Neuronal stem cell (in vitro differentiated cells): ENCODE measurements around the gene PPM1B.
A peak's percentile ranks its signal among the peaks of the same experiment; 100 is the strongest.

Experiments
- DNase-seq: peaks from one replicate; pipeline ENCODE4 v3.0.0-alpha.2; 2013; ENCODE audit warnings: low spot score
- H2AFZ ChIP-seq: one replicate; pipeline ENCODE4 v1.6.1; 2013; ENCODE audit warnings: mild to moderate bottlenecking, low read length, inconsistent platforms
- H2AK5ac ChIP-seq: 2 replicates; pipeline ENCODE4 v1.6.1; 2013; ENCODE audit warnings: low read depth, mild to moderate bottlenecking, inconsistent platforms, low read length, moderate library complexity, mixed read lengths
- H2BK120ac ChIP-seq: 2 replicates; pipeline ENCODE4 v1.6.1; 2013; ENCODE audit warnings: low read depth, mild to moderate bottlenecking, inconsistent platforms, low read length, moderate library complexity, mixed read lengths
- H2BK12ac ChIP-seq: one replicate; pipeline ENCODE4 v1.6.1; 2013; ENCODE audit warnings: low read length, inconsistent platforms
- H2BK15ac ChIP-seq: 2 replicates; pipeline ENCODE4 v1.6.1; 2013; ENCODE audit warnings: mild to moderate bottlenecking, low read length, inconsistent platforms, mixed read lengths
- H2BK5ac ChIP-seq: one replicate; pipeline ENCODE4 v1.6.1; 2013; ENCODE audit warnings: inconsistent platforms, mild to moderate bottlenecking, low read length, moderate library complexity
- H3K14ac ChIP-seq: one replicate; pipeline ENCODE4 v1.6.1; 2013; ENCODE audit warnings: low read length, inconsistent platforms
- H3K18ac ChIP-seq: 2 replicates; pipeline ENCODE4 v1.6.1; 2013; ENCODE audit warnings: low read length, inconsistent platforms
- H3K23ac ChIP-seq: 2 replicates; pipeline ENCODE4 v1.6.1; 2013; ENCODE audit warnings: low read depth, mild to moderate bottlenecking, mixed read lengths, low read length, inconsistent platforms; ENCODE audit not compliant: poor library complexity
- H3K27ac ChIP-seq: replicated peaks from 3 replicates; pipeline ENCODE4 v1.5.1; 2013; ENCODE audit warnings: low read length, inconsistent platforms
- H3K27me3 ChIP-seq, 3 experiments: 2 replicates each; pipeline ENCODE4 v1.6.1; 2013; ENCODE audit warnings: low read length in 3 of 3, mild to moderate bottlenecking in 2 of 3, inconsistent platforms in 1 of 3, low read depth in 1 of 3, mixed read lengths in 1 of 3, moderate library complexity in 1 of 3; ENCODE audit not compliant: control insufficient read depth in 3 of 3, insufficient read depth in 3 of 3
- H3K36me3 ChIP-seq, 2 donors: replicated peaks in 1 of 2; 2 replicates each; pipeline ENCODE4 v1.6.1; 2013; ENCODE audit warnings: low read length in 2 of 2; ENCODE audit not compliant: control insufficient read depth in 2 of 2, insufficient read depth in 2 of 2
- H3K4ac ChIP-seq: 2 replicates; pipeline ENCODE4 v1.6.1; 2013; ENCODE audit warnings: inconsistent platforms, mild to moderate bottlenecking, low read length, moderate library complexity
- H3K4me1 ChIP-seq, 2 donors: 1 replicate in 1 of 2; 2 replicates in 1 of 2; pipeline ENCODE4 v1.6.1; 2013; ENCODE audit warnings: low read length in 2 of 2, low read depth in 1 of 2; ENCODE audit not compliant: control insufficient read depth in 2 of 2, insufficient read depth in 1 of 2
- H3K4me2 ChIP-seq: one replicate; pipeline ENCODE4 v1.6.1; 2013; ENCODE audit warnings: mild to moderate bottlenecking, low read length, inconsistent platforms; ENCODE audit not compliant: insufficient read depth, poor library complexity, severe bottlenecking
- H3K4me3 ChIP-seq, 2 donors: 2 replicates each; pipeline ENCODE4 v1.5.1; 2013; ENCODE audit warnings: low read length in 2 of 2, mild to moderate bottlenecking in 2 of 2, inconsistent platforms in 1 of 2, moderate library complexity in 1 of 2
- H3K79me1 ChIP-seq: one replicate; pipeline ENCODE4 v1.6.1; 2013; ENCODE audit warnings: low read depth, mild to moderate bottlenecking, inconsistent platforms, low read length, moderate library complexity
- H3K9ac ChIP-seq: one replicate; pipeline ENCODE4 v1.6.1; 2013; ENCODE audit warnings: mild to moderate bottlenecking, low read depth, low read length, inconsistent platforms; ENCODE audit not compliant: poor library complexity
- H3K9me3 ChIP-seq, 2 donors: replicated peaks in 1 of 2; 2 replicates each; pipeline versions ENCODE3 to v1.6.1; 2013; ENCODE audit warnings: low read length in 2 of 2, mild to moderate bottlenecking in 2 of 2, inconsistent platforms in 1 of 2, low read depth in 1 of 2, mixed read lengths in 1 of 2, moderate library complexity in 1 of 2; ENCODE audit not compliant: control insufficient read depth in 2 of 2, insufficient read depth in 1 of 2
- H4K8ac ChIP-seq: one replicate; pipeline ENCODE4 v1.6.1; 2013; ENCODE audit warnings: low read depth, mild to moderate bottlenecking, inconsistent platforms, low read length, moderate library complexity
- H4K91ac ChIP-seq: one replicate; pipeline ENCODE4 v1.6.1; 2013; ENCODE audit warnings: low read length, low read depth, mild to moderate bottlenecking, inconsistent platforms; ENCODE audit not compliant: poor library complexity
- WGBS, 2 donors: extraction: QIAGEN DNeasy Blood & Tissue Kit; methylation state at CpG; one replicate each; pipeline ENCODE4 v1.1.7; 2013; ENCODE audit warnings: missing lambda C conversion rate in 2 of 2, mixed read lengths in 1 of 2; ENCODE audit not compliant: insufficient read length in 2 of 2, insufficient replicate concordance in 1 of 2; ENCODE audit errors: extremely low coverage in 2 of 2; 5-methylcytosine and 5-hydroxymethylcytosine counted together

PPM1B gene

DNA sequence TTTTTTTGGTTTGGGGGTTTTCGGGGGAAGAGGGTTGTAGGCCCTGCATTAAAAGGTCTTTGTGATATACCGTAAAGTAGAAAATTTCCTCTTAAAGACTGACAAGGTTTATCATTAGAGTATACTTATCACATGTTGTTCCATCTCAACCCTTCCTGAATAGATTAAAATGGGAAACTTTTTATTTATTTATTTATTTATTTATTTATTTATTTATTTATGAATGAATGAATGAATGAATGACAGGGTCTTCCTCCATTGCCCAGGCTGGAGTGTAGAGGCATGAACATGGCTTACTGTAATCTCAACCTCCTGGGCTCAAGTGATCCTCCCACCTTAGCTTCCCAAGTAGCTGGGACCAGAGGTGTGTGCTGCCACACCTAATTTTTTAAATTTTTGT lies 58.1 kb downstream of the PPM1B start:
- Histone ChIP-seq H3K4me1 (peaks cover 0 to 4% of the 10 kb centered on the region in 2 donors), H3K9ac (no peak overlapping the region), H2BK5ac (no peak overlapping the region), H3K79me1 (no peaks in the 10 kb centered on the region), H4K91ac (no peak overlapping the region), H2BK15ac (no peak overlapping the region), H3K18ac (no peak overlapping the region), H3K4ac (no peak overlapping the region), H3K9me3 (peaks cover 0 to 2% of the 10 kb centered on the region in 2 donors), H3K36me3 (peaks cover 0 to 34% of the 10 kb centered on the region in 2 donors), H2BK120ac (no peak overlapping the region), H3K27me3 (no peaks in the 10 kb centered on the region), H4K8ac (no peak overlapping the region), H2AFZ (no peak overlapping the region), H2AK5ac (no peak overlapping the region), H3K14ac (no peak overlapping the region), H3K4me2 (no peak overlapping the region), H2BK12ac (no peak overlapping the region), H3K27ac (no peak overlapping the region), H3K23ac (no peak overlapping the region), H3K4me3 (no peak overlapping the region)
- no CpG with 5 or more reads among the region's 2 CpGs for WGBS, 2 donors
- no peak for DNase-seq

DNA sequence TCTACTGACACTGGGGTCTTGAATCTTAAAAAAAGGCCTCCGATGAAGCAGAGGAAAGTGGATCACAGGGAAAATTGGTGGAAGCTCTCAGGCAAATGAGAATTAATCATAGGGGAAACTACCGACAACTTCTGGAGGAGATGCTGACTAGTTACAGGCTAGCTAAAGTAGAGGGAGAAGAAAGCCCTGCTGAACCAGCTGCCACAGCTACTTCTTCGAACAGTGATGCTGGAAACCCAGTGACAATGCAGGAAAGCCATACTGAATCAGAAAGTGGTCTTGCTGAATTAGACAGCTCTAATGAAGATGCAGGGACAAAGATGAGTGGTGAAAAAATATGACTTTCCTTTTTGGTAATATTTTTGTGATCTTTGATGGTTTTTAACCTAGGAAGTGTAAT lies 61.7 kb downstream of the PPM1B start:
- Histone ChIP-seq H3K27ac (no peak overlapping the region), H3K27me3 (no peaks in the 10 kb centered on the region), H3K79me1 (no peaks in the 10 kb centered on the region), H3K4me1 (peaks cover 2 to 11% of the 10 kb centered on the region in 2 donors), H2BK15ac (no peak overlapping the region), H3K4me2 (no peak overlapping the region), H3K23ac (no peak overlapping the region), H2BK5ac (no peak overlapping the region), H3K36me3 (peaks cover 0 to 10% of the 10 kb centered on the region in 2 donors), H3K4me3 (no peak overlapping the region), H4K8ac (no peak overlapping the region), H2BK12ac (no peak overlapping the region), H2AFZ (no peak overlapping the region), H2AK5ac (no peak overlapping the region), H3K9ac (no peak overlapping the region), H3K9me3 (no peaks in the 10 kb centered on the region), H4K91ac (no peak overlapping the region), H2BK120ac (no peak overlapping the region), H3K18ac (no peak overlapping the region), H3K14ac (no peak overlapping the region), H3K4ac (no peak overlapping the region)
- DNase-seq, result peak; percentile 20
- WGBS, 2 donors, result no CpG with 5 or more reads among the region's 3 CpGs

DNA sequence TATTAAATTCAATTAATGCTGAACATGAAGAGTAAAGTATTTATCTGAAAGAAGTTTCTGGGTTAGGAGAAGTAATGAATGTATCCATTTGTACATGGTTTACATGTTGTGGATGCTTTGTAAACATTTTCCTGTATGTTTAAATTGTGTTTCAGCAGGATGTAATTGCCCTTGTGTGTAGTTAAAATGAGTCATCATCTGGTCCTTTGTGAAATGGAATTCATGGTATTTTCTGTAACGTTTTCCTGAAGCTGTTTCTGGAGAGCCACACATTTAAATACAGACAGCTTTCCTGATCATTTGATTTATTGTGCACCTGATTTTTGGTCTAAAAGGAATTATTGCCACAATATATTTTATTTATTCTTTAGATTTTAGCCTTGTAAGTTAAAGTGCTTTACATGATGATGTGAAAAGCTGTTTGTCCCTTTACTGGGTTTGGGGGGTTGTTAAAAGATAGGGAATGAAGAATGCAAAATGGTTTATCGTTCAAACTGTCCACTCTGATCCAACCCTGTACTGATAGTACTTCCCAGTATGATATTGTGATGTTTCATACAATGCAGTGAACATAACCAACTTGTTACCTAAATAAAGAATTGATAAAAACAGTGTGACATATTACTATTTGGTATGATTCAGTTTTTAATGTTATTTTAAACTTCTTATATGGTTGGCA lies 64.9 kb downstream of the PPM1B start:
- peak; percentile 18 for DNase-seq
- no peaks in the 10 kb centered on the region for H3K9me3 ChIP-seq
- H2AK5ac ChIP-seq, result no peak overlapping the region
- no peaks in the 10 kb centered on the region for H3K27me3 ChIP-seq
- no peak overlapping the region for H2BK12ac ChIP-seq
- H2AFZ ChIP-seq, result no peak overlapping the region
- peak overlapping the region; percentile 43 for H3K27ac ChIP-seq
- H3K36me3 ChIP-seq, result no peaks in the 10 kb centered on the region
- H3K4me1 ChIP-seq, result peaks cover 2 to 11% of the 10 kb centered on the region in 2 donors
- no peaks in the 10 kb centered on the region for H3K79me1 ChIP-seq
- no peak overlapping the region for H4K8ac ChIP-seq
- H2BK15ac ChIP-seq, result no peak overlapping the region
- no peak overlapping the region for H3K4ac ChIP-seq
- no peak overlapping the region for H3K23ac ChIP-seq
- no peak overlapping the region for H3K14ac ChIP-seq
- no peak overlapping the region for H2BK5ac ChIP-seq
- no CpG with 5 or more reads among the region's 2 CpGs for WGBS, 2 donors
- H3K4me2 ChIP-seq, result no peak overlapping the region
- H3K4me3 ChIP-seq, result no peak overlapping the region
- H3K9ac ChIP-seq, result no peak overlapping the region
- no peak overlapping the region for H2BK120ac ChIP-seq
- H3K18ac ChIP-seq, result no peak overlapping the region
- H4K91ac ChIP-seq, result no peak overlapping the region

DNA sequence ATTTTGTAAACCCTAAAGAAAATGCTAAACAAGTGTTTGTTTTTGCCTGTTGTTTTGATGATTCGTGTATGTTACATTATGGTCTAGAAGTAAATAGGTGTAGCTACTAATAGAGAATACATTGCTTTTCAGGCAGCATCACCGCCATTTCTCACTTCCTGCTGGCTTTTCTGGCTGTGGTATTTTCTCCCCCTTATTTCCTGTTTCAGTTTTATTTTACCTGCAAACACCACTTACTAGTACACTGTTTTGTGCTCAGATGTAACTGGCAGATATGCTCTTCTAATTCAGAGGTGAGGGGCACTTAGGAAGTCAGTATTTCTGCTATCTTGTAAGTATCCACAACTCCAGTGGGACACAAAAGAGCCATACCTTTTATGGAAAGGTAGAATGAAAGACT lies 68.5 kb downstream of the PPM1B start:
- Histone ChIP-seq H3K27me3 (no peaks in the 10 kb centered on the region), H3K18ac (no peak overlapping the region), H2AK5ac (no peak overlapping the region), H4K91ac (no peak overlapping the region), H2AFZ (no peak overlapping the region), H3K4me3 (no peak overlapping the region), H3K9me3 (no peaks in the 10 kb centered on the region), H2BK5ac (no peak overlapping the region), H3K4me1 (peaks cover 2 to 8% of the 10 kb centered on the region in 2 donors), H3K14ac (no peak overlapping the region), H2BK120ac (no peak overlapping the region), H3K4ac (no peak overlapping the region), H3K79me1 (no peaks in the 10 kb centered on the region), H4K8ac (no peak overlapping the region), H3K4me2 (no peak overlapping the region), H3K9ac (no peak overlapping the region), H2BK12ac (no peak overlapping the region), H3K27ac (no peak overlapping the region), H3K36me3 (no peaks in the 10 kb centered on the region), H3K23ac (no peak overlapping the region), H2BK15ac (no peak overlapping the region)
- DNase-seq, result no peak
- WGBS, 2 donors, result no CpG with 5 or more reads among the region's 2 CpGs
